ENCODE measurements around the gene ZNF197. TPM values are rescaled to one million over a fixed set of nuclear protein-coding genes. Genes with fewer than 3 reads are reported as not detected.
A peak's percentile ranks its signal among the peaks of the same experiment; 100 is the strongest.

The ZNF197 gene
- total and polyA plus RNA-seq, 2 donors (not counting 1 experiment from before 2014, with no cell fraction given) = 4.4 to 16.9 TPM

- no peak for DNase-seq
- CTCF ChIA-PET = no interaction called here
- no peak overlapping the region for H3K4me2 ChIP-seq (replicated peaks; ENCODE audit: low read depth, low read length, poor library complexity, severe bottlenecking)
- WGBS (ENCODE audit: insufficient coverage) = 100% methylated on average over 1 of the region's 4 CpGs
- H3K27me3 ChIP-seq (replicated peaks in 1 of 4; ENCODE audit: control extremely low read depth in 1 of 4, control insufficient read depth in 3 of 4, insufficient read depth in 4 of 4, low read length in 3 of 4) = no peaks in the 10 kb centered on the region
- H3K4me3 Mint-ChIP-seq = no peak overlapping the region
- intact Hi-C loops (cut with micrococcal nuclease) = no loop called here
- H3K79me2 ChIP-seq (ENCODE audit: control insufficient read depth, insufficient read depth, low read length) = peaks cover 8% of the 10 kb centered on the region
- H3K4me1 ChIP-seq (ENCODE audit: control insufficient read depth in 2 of 2, insufficient read depth in 2 of 2, low read length in 2 of 2) = peaks cover 0 to 5% of the 10 kb centered on the region in 2 donors
- ATAC-seq (ENCODE audit: low read depth) = no peak
- no peak overlapping the region for H3K9ac ChIP-seq (ENCODE audit: low read length)
- no peak overlapping the region for H3K27ac Mint-ChIP-seq
- TF ChIP-seq, protein P1, sequence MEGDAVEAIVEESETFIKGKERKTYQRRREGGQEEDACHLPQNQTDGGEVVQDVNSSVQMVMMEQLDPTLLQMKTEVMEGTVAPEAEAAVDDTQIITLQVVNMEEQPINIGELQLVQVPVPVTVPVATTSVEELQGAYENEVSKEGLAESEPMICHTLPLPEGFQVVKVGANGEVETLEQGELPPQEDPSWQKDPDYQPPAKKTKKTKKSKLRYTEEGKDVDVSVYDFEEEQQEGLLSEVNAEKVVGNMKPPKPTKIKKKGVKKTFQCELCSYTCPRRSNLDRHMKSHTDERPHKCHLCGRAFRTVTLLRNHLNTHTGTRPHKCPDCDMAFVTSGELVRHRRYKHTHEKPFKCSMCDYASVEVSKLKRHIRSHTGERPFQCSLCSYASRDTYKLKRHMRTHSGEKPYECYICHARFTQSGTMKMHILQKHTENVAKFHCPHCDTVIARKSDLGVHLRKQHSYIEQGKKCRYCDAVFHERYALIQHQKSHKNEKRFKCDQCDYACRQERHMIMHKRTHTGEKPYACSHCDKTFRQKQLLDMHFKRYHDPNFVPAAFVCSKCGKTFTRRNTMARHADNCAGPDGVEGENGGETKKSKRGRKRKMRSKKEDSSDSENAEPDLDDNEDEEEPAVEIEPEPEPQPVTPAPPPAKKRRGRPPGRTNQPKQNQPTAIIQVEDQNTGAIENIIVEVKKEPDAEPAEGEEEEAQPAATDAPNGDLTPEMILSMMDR (IDR thresholded peaks at IDR 0.05) = no peak
- no peak overlapping the region for H2AFZ ChIP-seq (ENCODE audit: insufficient read depth, low read depth, low read length, poor library complexity, severe bottlenecking)
- no peaks in the 10 kb centered on the region for H3K27me3 Mint-ChIP-seq
- no peaks in the 10 kb centered on the region for H4K20me1 ChIP-seq (ENCODE audit: control insufficient read depth, insufficient read depth, low read length, poor library complexity, severe bottlenecking)
- peaks cover 22% of the 10 kb centered on the region for H3K9me3 Mint-ChIP-seq (ENCODE audit: insufficient read depth)
- POLR2A ChIA-PET = no interaction called here
- H3K4me3 ChIP-seq (ENCODE audit: control extremely low read depth in 1 of 5, extremely low read depth in 1 of 5, insufficient read depth in 1 of 5, low read depth in 2 of 5, low read length in 4 of 5) = no peak overlapping the region
- no peak overlapping the region for H3K27ac ChIP-seq (ENCODE audit: low read length in 2 of 2)
- peaks cover 9% of the 10 kb centered on the region for H3K4me1 Mint-ChIP-seq
- peaks cover 7 to 36% (median 15%) of the 10 kb centered on the region in 3 donors for H3K9me3 ChIP-seq (ENCODE audit: control extremely low read depth in 1 of 3, control insufficient read depth in 2 of 3, insufficient read depth in 1 of 3, low read length in 2 of 3)
- peaks cover 15 to 37% of the 10 kb centered on the region in 2 experiments for H3K36me3 ChIP-seq (replicated peaks in 1 of 2; ENCODE audit: control extremely low read depth in 1 of 2, control insufficient read depth in 1 of 2, extremely low read depth in 1 of 2, insufficient read depth in 2 of 2, low read length in 1 of 2)
Observed at GRCh38 chr3:44643024-44643423, 18.2 kb downstream of the ZNF197 start.

- no peak overlapping the region for H3K4me3 ChIP-seq (ENCODE audit: control extremely low read depth in 1 of 5, extremely low read depth in 1 of 5, insufficient read depth in 1 of 5, low read depth in 2 of 5, low read length in 4 of 5)
- ChIA-PET CTCF (no interaction called here), POLR2A (interaction anchor here (1.2 kb wide), 1 partner anchor 22 kb away, joined by 6 read pairs; no protein-coding TSS in a partner anchor)
- peaks cover 6% of the 10 kb centered on the region for H3K9me3 Mint-ChIP-seq (ENCODE audit: insufficient read depth)
- H3K9me3 ChIP-seq (ENCODE audit: control extremely low read depth in 1 of 3, control insufficient read depth in 2 of 3, insufficient read depth in 1 of 3, low read length in 2 of 3) = peaks cover 3 to 20% (median 7%) of the 10 kb centered on the region in 3 donors
- H4K20me1 ChIP-seq (ENCODE audit: control insufficient read depth, insufficient read depth, low read length, poor library complexity, severe bottlenecking) = no peaks in the 10 kb centered on the region
- intact Hi-C loops (cut with micrococcal nuclease) = loop anchor here (1.0 to 2.0 kb wide), 4 partner anchors 23 to 170 kb away; partner anchors contain the start of gene ZNF445
- peak overlapping the region; percentile 84 for H3K4me2 ChIP-seq (replicated peaks; ENCODE audit: low read depth, low read length, poor library complexity, severe bottlenecking)
- H3K36me3 ChIP-seq (replicated peaks in 1 of 2; ENCODE audit: control extremely low read depth in 1 of 2, control insufficient read depth in 1 of 2, extremely low read depth in 1 of 2, insufficient read depth in 2 of 2, low read length in 1 of 2) = peaks cover 0 to 21% of the 10 kb centered on the region in 2 experiments
- no peaks in the 10 kb centered on the region for H3K27me3 Mint-ChIP-seq
- DNase-seq = no peak
- no CpG with 5 or more reads among the region's 1 CpG for WGBS (ENCODE audit: insufficient coverage)
- H3K79me2 ChIP-seq (ENCODE audit: control insufficient read depth, insufficient read depth, low read length) = no peaks in the 10 kb centered on the region
- no peak for ATAC-seq (ENCODE audit: low read depth)
- no peak overlapping the region for H3K27ac ChIP-seq (ENCODE audit: low read length in 2 of 2)
- no peak overlapping the region for H3K9ac ChIP-seq (ENCODE audit: low read length)
- peaks cover 23% of the 10 kb centered on the region for H3K4me1 Mint-ChIP-seq
- peaks cover 8 to 15% of the 10 kb centered on the region in 2 donors for H3K4me1 ChIP-seq (ENCODE audit: control insufficient read depth in 2 of 2, insufficient read depth in 2 of 2, low read length in 2 of 2)
- peak overlapping the region; percentile 82 for H2AFZ ChIP-seq (ENCODE audit: insufficient read depth, low read depth, low read length, poor library complexity, severe bottlenecking)
- H3K27ac Mint-ChIP-seq = no peak overlapping the region
- H3K27me3 ChIP-seq (replicated peaks in 1 of 4; ENCODE audit: control extremely low read depth in 1 of 4, control insufficient read depth in 3 of 4, insufficient read depth in 4 of 4, low read length in 3 of 4) = no peaks in the 10 kb centered on the region
- TF ChIP-seq, protein P1 (IDR thresholded peaks at IDR 0.05) = no peak
- TF ChIP-seq EZH2 (IDR thresholded peaks at IDR 0.05; ENCODE audit: borderline replicate concordance, insufficient read depth, low read depth, low read length, poor library complexity, severe bottlenecking) = no peak
- peak overlapping the region; percentile 96 for H3K4me3 Mint-ChIP-seq
Observed at GRCh38 chr3:44647771-44648170, 22.9 kb downstream of the ZNF197 start.
